Measurements from ENCODE around the gene USP10. TPM values are rescaled to one million over a fixed set of nuclear protein-coding genes. Genes with fewer than 3 reads are reported as not detected.

The USP10 gene
- total RNA-seq, 1 experiment from 2014 or later: 79.5 TPM

DNA sequence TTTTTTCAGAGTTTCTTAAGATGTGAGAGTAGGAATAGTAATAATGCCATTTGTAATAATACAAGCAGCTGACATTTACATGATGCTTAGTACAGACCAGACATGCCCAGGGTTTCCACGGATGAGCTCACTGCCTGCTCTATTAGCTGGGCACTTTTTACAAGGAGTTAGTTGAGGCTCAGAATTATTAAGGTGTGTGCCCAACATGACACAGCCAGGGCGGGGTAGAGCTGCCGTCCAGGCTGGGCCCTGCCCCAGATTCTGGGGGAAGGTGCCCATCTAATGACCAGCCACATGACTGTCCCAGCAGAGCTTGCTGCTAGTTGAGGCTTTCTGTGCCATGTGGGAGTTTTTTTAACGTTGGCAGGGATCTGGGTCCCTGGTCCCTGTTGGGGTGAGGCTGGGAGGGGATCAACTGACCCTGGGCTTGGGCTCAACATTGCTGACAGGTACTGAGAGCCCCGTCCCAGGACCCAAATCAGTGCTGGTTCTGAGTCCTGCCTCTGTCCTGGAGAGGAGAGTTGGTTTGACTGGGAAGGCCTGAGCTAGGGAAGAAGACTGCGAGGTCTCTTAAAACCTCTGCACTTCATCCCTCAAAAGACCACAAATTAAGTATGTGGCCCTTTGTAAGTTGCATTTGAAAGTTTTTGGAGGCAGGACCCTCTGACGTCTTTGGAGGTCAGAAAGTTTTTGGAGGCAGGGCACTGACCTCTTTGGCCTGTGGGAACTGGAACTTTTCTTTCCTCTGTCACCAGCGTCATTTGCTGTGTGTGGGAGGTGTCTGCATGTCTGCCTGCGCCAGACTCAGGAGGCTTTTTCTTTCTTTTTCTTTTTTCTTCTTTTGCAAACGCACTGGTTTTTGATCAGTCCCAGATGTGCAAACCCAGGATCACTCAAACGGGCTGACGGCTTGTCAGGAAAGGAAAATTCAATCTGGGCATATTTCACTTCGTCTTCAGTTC is 122.2 kb downstream of the USP10 start:
- no peak for DNase-seq (ENCODE audit: low spot score)

DNA sequence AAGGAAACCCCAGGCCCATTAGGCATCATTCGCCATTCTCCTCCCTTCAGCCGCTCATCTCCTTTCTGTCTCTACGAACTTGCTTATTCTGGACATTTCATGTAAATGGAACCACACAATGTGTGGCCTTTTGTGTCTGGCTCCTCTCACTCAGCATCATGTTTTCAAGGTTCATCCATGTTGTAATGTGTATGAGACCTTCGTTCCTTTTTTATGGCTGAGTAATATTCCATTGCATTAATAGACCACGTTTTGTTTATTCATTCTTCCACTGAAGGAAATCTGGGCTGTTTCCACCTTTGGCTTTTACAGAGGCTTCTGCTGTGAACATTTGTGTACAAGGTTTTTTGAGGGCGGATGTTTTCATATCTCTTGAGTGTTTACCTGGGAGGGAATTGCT is 123.2 kb downstream of the USP10 start:
- no peak for DNase-seq (ENCODE audit: low spot score)

DNA sequence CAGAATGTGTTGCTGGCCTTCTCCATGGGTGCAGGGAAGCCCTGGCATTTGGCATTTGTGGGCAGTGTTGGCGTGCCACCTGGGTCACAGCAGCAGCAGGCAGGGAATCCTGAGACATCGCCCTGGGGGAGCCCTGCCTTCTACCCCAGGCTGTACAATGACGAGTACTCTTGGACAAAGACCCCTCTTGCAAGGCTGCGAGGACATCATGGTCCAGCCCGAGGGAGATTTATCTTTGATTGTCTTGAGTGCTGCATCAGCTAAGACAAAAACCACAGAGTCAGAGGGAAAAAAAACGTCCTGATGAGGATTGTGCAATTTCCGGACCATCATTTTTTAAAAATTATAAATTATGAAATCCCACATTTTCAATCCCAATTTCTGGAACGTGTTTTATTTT is 123.7 kb downstream of the USP10 start:
- DNase-seq (ENCODE audit: low spot score): no peak

DNA sequence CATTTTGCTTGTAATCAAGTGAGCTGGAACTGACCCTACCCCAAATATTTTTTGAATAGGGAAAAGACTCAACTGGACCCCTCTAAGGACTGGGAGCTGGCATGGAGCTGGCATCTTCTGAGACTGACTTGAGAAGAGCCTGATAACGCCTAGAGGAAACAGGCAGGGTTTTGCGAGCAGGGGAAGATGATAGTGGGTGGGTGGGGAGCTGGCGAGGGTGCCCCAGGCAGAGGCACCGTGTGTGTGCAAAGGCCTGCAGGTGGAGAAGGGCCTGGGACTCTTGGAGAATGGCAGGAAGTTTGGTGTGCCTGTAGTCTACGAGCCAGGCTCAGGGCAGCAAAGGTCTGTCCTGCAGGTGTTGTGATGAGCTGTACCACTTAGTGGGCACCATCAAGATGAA is 124.1 kb downstream of the USP10 start:
- DNase-seq (ENCODE audit: low spot score): no peak

DNA sequence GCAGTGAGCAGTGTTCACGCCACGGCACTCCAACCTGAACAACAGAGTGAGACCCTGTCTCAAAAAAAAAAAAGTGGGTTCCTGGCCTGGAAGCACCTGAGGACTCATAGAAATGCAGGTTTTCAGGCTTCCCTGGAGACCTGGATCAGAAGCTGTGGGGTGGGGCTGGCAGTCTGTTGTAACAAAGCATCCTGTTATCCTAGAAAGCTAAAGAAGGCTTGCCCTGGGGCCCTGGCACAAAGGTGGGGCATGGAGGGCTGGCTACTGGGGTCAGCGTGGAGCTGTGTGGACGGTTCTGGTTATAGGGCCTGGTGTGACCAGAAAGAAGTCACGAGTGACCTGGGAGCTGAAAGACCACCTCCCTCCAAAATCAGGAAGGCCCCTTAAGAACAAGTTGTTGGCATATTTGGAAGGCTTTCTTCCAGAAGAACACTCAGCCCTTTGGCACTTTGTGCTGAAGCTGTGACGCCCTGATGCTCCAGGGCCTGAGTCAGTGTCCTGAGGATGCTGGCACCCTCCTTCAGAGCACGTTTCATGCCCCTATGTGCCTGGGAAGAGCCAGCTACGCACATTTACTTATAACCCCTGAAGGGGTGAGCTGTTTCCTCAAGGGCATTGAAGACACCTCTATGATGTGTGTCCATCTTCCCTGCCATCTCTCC is 126.2 kb downstream of the USP10 start:
- DNase-seq (ENCODE audit: low spot score): no peak

DNA sequence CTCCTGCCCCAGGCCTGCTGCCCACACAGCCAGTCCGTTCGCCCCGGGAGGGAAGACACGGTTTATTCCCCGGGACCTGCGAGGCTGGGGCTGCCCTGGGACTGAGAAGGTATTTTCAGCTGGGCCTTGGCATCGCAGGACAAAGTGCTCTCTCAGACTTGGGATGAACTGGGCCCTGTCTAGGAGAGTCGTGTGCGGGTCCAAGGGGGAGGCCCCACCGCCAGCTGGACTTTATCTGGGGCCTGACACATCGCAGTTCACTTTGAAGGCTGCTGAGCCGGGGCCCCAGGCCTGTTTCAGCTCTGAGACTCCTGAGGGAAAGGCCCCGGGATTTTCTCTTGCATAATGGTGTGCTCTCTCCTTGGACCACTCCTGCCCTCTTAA is 126.8 kb downstream of the USP10 start:
- no peak for DNase-seq (ENCODE audit: low spot score)

DNA sequence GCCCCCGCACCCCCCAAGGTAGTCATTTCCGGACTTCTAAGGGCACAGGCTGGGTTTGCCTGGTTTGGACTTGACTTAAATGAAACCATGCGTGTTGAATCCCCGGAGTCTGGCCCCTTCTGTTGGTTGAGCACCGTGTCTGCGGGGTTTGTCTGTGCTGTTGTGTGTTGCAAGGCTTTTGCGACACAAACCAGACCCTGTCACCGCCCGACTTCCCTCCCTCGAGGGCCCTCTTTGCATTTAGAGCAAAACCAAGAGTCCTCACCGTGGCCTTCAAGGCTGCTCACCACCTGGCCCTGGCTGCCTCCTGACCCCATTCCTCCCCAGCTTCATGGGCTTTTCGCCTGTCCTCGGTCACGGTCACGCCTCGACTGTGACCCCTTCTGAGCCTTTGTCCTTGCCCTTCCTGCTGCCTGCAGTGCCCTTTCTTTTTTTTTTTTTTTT is 127.4 kb downstream of the USP10 start:
- DNase-seq (ENCODE audit: low spot score): no peak

DNA sequence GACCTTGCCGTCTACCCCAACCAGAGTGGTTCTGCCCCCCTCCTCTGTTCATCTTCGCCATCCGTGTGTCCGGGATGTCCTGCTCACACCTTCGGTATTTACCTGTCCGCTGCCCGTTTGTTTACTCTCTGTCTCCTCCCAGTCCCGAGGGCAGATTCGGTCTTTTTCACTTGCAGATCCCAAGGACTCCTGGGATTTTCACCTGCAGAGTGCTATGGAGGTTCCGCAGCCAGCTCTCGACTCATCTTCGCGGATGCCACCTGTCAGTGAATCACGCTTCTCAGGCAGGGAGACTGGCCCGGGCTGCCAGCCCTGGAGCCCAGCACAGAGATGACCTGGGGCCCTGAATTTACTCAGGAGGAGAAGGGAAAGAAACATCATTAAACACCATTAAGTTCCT is 128.1 kb downstream of the USP10 start:
- no peak for DNase-seq (ENCODE audit: low spot score)

DNA sequence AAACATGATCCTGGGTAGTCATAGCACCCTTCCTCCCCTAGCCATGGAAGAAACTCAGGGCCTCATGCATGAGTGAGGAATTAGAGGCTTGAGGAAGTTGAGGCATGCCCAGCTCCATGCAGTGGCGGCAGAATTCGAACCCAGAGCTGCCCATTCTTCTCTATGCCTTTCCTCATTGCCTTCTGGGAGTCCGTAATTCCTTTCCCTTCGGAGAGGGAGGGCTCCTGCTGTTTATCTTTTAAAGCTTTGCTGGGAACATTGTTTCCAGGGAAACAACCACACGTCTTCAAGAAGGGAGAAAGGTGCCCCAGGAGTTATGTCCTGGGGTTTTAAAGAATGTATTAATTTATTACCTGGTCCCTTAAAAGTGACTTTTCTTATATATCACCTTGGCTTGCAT is 128.5 kb downstream of the USP10 start:
- no peak for DNase-seq (ENCODE audit: low spot score)

Other genes with a start within 250 kb of the USP10 start
- gene MEAK7, start 195.3 kb upstream of the USP10 start, total RNA-seq (2014; rRNA removed; shearing (Covaris generic)): 5.3 and 5.5 TPM in 2 replicates
- 197 and 232 TPM in 2 replicates for gene COTL1, start 81.9 kb upstream of the USP10 start, total RNA-seq (2014; rRNA removed; shearing (Covaris generic))
- 19.2 and 23.5 TPM in 2 replicates for gene KLHL36, start 51.5 kb upstream of the USP10 start, total RNA-seq (2014; rRNA removed; shearing (Covaris generic))
- 5.7 and 10.3 TPM in 2 replicates for gene CRISPLD2, start 120.0 kb downstream of the USP10 start, total RNA-seq (2014; rRNA removed; shearing (Covaris generic))

Data from H4 (cell line).